Measurements from ENCODE around the gene GOLGA8S. TPM values are rescaled to one million over a fixed set of nuclear protein-coding genes. Genes with fewer than 3 reads are reported as not detected.

The GOLGA8S gene
- total and polyA plus RNA-seq, 12 donors = 0.03 to 0.92 (median 0.41) TPM

Other genes with a start within 250 kb of the GOLGA8S start
- not detected for gene GOLGA6L1, start 217.9 kb upstream of the GOLGA8S start, total RNA-seq
- gene GOLGA6L1, start 217.9 kb upstream of the GOLGA8S start, polyA plus RNA-seq = not detected
- not detected for gene GOLGA6L26, start 20.6 kb upstream of the GOLGA8S start, total RNA-seq
- not detected for gene GOLGA6L26, start 20.6 kb upstream of the GOLGA8S start, polyA plus RNA-seq
- gene GOLGA6L2, start 92.5 kb downstream of the GOLGA8S start, total RNA-seq = under 1 TPM in 1 of 10 donors, not detected in 9; 0.09 TPM
- gene GOLGA6L2, start 92.5 kb downstream of the GOLGA8S start, polyA plus RNA-seq = not detected
- 1 to 10 TPM in 2 of 10 donors, under 1 TPM in 3, not detected in 5; 0.15 to 1.9 (median 0.64) TPM for gene MKRN3, start 210.9 kb downstream of the GOLGA8S start, total RNA-seq
- gene MKRN3, start 210.9 kb downstream of the GOLGA8S start, polyA plus RNA-seq = under 1 TPM in 1 of 2 donors, not detected in 1; 0.04 TPM

Data from heart right ventricle (tissue), 12 donors.